Stimulated activated CD8-positive, alpha-beta memory T cell treated with anti-CD3 and anti-CD28 coated beads, Interleukin-12 subunit alpha, Interleukin-12 subunit beta, amount 100 ng/mL, for 1 hour (primary cell): ENCODE results near the gene HOXB1.

Experiments used
- DNase-seq: peaks from one replicate; pipeline ENCODE4 v3.0.0-alpha.2; 2020; ENCODE audit warnings: low read depth

HOXB1 gene

DNA sequence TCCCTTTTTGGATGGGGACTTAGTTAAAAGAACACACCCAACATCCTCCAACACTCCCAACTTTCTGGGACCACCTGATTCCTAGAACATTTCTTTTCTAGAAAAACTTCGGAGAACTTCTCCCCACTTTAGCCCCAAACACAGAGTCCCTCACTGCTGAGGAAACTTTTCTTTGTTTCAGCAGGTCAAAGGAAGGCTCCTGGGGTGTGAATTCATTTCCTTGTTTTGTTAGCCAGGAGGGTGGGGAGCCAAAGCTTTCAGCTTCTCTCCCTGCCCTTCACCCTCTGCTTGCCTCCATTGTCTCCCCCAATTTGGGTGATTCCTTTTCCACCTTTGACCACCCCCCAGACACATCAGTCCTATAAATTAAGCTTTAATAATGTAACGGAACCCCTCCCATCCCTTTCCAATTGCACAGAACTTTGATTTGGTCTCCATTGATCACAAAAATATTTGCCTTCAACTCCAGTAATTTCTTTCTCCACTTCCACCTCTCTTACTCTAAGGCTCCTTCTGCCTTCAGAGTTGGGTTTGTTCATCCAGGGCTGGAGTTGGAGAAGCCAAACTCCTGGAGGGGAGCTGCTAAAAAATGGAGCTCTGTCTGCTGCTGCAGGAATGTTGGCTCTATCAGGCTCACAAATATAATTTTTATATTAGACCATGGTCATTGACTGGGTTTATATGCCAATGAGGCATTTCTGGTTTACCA, 37.0 kb upstream of the HOXB1 start:
- no peak for DNase-seq

DNA sequence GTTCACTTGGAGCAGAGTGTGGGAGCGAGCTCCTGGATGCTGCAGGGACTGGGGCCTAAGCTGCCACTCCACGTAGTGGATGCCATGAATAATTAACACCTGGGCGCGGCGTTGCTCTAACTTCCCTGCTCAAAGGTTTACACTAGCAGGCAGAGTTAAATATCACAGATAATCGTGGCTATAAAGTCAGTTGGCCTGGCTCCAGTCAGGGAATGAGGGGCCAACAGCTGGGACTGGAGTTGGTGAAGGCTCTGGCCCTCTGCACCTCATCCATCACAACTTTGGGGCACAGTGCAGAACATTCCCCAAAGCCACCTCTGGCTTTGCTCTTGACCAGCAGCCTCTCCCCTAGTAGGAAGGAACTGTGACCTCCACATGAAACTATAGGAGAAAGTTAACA, 36.4 kb upstream of the HOXB1 start:
- no peak for DNase-seq

DNA sequence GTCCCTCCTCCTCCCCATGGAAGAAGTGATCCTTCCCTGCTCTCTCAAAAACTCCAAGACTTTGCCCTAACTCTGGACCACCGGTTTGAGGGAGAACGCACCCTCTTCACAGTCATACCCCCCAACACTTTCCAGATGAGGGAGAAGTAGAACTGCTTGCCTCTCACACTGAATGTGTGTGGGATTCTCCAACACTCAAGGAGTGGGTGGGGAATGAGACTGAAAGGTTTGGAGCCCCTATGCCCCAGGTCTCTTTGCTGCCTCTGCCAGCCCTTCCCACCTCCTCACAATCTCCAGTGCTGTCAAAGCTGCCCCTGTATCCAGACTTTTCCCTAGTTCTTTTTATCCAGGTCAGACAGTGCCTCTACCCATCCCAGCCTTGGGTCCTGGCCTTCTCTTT, 35.9 kb upstream of the HOXB1 start:
- no peak for DNase-seq

DNA sequence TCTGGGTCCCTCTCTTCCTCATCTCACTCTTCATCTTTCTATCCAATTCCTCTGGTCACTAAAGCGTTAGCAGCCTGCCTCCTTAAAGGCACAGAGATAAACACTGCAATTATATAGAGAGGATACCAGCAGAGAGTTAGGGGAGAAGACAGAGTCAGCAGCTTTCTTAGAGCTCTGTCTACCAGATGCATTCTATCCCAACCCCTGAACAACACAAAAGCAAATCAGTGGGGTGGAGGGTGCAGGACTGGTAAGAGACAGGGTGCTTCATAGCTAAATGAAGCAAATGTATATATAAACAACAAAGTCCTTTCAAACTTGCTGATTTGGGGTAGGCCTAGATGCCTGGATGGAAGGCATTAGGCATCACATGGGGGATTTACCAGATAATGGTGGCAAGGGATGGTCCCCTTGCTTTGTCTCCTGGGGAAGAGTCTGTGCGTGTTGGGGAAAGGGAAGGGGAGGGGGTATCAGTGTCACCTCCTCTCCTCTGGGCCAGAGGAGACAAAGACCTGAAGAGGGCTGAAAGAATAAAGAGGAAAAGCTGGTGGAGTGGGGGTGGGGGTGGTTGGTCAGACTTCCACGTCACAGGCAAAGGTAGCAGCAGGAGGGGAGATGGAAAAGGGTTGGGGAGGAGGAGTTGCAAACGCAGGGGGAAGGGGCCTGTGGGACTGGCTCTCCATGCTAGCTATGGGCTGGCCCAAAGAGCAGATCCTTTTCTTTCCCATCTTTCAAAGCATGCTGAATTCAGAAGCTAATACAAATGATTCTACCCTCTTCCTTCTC, 35.3 kb upstream of the HOXB1 start:
- DNase-seq, result no peak

DNA sequence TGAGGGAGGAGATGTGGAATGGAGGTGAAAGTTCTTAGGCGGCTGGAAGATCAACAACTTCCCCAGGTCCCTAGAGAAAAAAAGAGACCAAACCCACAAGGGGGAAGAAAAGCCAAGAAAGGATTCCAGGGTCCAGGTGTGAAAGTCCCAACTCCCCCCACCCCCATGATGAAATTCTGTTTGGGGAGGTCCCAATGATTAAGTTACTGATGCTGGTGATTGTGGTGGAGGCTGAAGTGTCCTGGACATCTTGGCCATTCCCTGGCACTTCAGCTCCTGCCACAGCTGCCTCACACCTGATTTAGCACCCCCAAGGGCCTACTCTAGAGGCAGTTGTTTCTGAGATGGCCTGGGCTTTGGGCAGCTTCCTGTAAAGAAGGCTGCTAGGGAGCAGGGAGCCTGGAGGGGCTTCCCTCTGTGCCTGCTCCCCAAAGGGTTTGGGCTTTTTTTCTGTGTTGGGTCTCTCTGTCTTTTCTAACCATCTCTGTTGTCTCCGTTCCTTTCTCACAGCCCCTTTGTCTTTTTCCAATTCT, 34.3 kb upstream of the HOXB1 start:
- DNase-seq, result no peak

DNA sequence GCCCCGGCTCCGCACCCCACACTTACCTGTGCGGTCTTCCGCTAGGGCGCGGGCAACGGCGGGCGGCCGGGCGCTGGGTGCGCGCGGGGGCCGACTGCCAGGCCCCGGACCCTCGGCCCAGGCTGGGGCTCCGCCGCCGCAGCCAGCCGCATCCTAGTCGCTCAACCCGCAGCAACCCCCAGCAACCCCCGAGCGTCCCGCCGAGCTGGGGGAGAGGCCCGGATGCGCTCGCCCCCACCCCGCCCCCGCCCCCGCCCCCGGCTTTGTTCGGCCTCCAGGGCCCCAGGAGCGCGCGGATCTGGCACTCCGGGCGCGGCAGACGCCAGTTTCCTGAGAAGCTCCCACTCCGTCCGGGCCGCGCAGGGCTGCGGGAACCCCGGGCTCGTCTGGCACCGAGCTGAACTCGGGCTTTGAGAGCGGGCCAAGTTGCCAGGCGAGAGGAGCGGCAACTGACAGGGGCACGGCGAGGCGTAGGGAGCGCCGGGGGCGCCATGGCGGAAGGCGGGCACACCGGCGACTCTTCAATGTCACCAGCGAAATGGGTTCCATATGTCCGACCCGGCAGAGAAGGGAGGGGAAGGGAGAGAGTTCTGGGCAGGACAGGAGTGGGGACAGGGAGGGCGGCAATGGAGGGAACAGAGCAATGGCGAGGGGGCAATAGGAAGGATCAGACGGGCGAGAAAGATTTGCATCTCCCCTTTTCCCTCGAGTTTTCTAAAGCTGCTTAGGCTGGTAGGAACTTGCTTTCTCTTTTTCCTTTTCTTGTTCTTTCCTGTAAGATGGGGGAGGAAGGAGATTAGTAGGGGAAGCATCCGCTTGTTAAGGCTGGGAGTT, 33.6 kb upstream of the HOXB1 start:
- no peak for DNase-seq

DNA sequence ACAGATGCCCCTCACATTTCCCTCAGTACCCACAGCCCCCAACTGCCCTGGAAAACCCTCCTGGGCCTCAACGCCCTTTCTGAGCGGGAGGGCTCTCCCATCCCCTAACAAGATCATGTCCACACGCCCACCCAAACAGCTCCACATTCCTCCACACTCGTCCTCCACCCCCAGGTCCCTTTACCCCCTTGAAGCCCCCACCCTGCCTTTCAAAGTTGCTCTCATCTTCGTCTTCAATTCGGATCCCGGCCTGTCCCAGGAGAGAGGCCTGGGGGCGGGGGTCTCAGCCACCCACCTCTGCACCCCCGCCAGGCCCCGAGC, 33.0 kb upstream of the HOXB1 start:
- DNase-seq, result no peak

DNA sequence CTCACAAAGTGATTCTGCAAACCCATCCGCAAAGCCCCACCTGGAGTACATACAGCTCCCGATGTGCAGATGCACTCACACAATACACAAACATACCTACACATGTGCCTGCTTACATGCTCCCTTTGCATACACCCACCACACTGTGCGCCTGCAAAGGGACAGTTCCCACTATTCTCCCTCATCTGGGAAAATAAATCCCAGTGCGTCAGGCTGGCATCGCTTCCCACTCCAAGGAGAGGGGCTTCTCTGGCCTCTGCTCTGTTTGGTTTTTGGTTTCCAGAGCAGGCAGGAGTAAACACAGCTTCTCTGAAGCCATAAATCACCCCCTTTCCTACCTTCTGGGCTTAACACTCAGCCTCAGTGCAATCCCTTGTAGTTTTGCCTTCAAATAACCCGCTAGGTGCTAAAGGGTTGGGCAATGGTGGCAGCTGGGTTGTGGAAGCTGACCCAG, 32.6 kb upstream of the HOXB1 start:
- no peak for DNase-seq

DNA sequence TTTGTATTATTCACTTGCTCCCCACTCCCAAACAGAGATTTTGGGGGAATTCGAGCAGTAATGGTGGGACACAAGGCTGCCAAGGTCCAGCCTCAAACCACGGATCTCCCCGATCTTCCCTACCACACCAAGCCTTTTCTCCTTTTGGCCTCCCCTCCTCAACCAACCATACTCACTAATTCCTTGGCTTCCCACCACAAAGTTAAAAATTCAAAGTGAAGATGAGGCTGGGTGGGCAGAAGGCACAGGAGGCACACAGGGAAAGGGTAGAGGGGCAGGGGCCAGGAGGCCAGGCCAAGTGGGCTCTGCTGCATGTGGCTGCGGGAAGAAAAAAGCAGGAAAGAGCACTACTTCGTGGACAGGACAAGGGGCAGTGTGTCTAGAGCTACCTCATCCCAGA, 32.1 kb upstream of the HOXB1 start:
- no peak for DNase-seq

DNA sequence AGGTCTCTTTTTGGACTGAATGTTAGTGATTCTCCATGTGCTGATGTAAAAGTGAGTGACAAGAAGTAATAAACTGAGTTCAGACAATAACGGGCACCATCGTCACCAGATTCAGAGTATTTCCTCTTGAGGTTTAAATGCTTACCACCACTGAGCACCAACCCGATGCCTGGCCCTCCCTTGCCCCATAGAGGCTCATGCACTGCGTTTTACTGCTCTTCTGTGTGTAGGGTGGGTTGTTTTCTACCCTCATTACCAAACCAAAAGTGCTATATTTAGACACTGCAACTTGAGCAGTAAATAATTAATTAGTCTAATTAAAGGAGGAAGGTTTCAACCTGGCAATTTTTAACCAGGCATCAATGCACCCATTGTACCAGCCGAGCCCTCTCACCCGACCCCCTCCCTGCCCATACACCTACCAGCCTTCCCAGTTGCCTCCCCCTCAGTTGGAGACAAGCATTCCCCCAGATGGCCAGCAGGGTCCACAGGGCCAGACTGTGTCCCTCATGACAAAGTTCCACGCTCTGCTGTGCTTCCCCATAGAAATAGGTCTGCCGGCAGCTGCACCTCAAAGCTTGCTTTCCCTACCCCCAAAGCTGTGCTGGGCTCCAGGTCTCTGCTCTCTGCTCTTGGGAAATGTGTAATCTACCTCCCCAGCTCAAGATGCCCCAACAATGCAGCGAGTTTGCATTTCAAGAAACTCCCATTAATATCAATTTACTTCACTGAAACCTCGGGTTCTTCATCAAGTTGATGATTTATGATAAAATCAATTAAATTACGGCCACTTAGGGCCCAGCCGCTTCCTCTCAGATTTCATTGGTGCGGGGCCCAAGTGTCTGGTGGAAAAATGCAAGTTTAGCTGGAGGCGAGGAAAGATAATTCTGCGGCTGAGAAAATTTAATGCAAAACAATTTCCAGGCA, 31.3 kb upstream of the HOXB1 start:
- DNase-seq, result no peak

DNA sequence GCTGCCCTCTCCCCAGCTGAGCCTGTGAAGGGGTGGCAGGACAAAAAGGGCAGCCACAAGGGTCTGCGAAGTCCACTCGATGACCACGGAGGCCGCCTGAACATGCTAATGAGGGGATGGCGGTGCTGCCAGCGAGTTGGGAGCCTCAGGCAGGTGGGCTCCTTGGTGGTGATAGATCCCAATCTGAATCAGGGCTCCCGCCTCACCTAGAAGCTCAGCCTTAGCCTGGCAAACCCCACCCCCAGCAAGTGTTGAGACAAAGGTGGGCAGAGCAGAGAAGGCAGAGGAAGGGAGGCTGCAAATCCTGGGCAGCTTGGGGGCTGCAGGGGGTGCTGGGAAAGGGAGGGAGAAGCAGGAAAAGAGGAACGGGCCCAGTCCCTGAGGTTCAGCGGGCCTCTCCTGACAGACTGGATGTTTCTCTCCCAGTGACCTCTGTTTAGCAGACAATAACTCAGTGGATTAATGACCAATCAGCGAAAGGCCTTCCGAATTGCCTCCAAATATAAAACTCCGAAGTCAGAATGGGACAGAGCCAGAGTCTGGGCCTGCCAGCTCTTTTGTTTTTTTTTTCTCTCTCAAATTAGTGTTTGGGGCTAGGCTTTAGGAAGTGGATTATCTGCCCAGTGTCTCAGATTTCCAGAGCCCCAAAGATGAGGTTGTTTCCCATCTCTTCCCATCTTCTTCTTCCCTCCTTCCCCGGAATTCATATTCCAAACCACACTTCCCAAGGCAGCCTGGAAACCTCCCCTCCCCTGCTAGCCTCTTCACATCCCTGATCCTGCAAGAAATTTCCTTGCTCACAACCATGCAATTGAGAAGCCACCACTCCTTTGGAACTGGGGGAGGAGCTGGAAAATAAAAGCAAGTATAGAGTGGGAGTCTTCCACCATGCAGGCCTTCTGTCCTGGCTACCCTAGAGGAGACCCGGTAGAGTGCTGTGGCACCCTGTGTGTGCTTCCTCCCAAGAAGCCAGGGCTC, 29.3 kb upstream of the HOXB1 start:
- DNase-seq, result no peak

DNA sequence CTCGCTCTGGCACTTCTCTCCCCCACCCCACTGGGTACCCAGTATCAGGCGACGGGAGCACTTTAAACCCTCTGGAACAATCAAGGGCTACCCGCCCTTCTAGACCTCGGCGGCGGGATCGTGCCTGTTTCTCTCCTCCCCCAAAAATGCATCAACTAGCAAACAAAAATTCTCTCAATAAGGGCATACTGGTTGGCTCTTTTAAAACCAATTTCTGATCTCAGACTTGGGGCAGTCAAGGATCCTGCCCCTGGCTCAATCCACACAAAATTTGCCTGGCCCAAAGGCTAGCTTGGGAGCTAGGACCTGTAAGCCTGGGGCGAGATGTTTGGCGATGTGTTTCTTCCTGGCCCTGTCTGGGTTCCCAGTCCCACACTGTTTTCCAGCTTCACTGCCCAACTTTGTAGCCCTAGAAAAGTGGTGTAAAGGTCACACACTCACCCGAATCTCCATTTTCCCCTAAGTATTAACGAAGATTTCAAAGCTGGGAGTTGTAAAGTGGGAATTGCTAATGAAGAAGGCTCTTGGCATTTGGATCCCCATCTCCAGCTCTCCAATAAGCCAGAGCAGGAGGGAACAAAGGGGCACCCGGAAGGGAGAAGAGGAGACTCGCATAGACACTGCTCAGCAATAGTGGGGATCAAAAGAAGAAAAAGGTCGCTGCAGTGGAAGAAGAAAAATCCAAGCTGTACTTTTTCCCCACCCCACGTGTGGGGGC, 28.5 kb upstream of the HOXB1 start:
- DNase-seq, result no peak

DNA sequence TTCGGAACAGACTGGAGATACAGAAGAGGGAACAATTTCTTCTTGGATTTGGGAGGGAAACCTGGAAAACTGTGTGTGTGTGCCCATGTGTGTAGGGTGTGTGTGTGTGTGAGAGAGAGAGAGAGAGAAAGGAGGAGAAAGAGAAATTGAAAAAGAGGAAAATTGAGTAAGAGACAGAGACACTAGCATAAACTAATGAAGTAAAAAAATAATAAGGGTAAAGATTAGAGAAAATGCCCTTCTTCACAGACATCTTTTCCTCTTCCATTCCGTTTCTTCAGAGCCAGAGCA, 28.0 kb upstream of the HOXB1 start:
- DNase-seq, result no peak

DNA sequence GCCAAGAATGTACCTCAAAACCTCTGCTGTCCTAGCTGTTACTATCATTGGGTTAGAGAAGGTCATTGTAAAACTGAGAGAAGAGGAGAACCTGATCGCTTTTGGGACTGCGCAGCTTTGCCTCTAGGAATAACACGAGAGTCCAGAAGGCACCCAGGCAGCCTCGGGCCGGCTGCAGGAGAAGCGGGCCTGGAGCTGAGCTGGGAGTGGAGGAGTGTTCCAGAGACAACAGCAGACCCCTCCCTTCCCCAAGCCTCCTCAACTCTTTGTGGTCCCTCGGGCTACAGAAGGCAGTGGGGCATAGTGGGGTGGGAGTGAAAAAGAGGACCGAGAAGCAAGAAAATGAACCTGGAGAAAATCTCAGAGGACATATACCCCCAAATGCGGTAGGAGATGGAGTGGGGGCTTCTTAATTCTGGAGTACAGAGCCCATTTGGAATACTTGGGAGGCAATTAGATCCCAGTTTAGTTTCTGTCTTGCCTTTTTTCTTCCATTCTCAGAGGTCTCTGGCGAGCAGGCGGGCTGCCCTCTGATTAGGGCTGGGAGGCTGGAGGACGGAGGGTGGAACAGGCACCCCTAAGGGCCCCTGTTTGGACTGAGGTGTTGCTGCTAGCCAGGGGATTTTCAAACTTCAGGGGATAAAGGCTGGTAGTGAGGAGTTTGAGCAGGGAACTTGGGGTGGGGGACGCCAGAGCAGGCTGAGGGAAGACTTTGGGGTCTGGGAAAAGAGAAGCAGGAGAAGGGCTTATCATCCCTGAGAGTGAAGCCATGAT, 27.4 kb upstream of the HOXB1 start:
- DNase-seq, result no peak

DNA sequence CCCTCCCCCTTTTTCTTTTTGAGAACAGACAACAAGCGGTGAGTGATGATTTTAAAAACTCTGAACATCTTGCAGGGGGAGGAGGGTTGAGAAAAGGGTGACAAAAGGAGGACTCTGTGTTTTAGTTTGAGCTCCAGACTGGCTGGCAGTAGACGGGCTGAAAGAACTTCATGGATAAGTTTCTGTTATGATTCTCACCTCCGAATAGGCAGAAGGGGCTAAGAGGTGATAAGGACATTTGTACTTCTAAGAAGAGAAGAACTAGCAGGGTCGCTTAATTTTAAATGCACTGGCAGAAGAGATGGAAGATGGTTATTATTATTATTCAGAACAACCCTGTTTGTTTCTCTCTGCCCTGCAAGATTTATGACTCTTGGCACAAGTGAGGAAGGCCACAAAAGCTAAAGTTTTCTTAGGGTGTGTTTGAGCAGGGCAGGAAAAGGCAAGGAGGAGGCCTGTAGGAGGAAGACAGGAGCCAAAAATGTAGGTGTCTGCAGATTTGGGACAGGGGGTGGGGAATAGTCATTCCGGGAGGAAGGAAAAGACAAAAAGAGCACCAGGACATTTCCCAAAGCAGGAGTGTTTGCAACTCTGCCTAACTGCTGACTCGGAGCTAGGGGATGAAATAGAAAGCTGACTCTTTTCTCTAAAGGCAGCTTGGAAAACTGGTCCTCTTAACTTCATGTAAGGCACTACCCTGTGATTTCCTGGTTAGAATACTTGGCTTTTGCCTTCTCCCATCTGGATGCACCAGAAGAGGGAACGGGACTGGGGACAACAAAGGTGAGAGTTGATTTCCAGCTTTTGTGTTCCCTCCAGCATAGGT, 26.0 kb upstream of the HOXB1 start:
- no peak for DNase-seq

DNA sequence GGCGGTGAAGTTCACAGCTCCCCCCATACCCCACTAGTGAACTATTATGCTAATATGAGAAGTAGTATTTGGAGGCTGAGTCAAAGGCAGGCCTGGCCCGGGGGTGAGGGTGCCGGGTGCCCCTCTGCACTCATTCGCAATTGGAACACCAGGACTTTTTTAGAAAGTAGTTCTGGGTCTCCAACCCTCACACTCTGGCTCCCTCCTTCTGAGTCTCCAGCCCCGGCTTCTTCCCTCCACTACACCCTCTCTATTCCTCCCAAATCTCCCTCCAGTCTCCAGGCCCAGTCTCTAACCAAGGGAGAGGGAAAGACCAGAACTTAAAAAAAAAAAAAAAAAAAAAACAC, 25.4 kb upstream of the HOXB1 start:
- no peak for DNase-seq

DNA sequence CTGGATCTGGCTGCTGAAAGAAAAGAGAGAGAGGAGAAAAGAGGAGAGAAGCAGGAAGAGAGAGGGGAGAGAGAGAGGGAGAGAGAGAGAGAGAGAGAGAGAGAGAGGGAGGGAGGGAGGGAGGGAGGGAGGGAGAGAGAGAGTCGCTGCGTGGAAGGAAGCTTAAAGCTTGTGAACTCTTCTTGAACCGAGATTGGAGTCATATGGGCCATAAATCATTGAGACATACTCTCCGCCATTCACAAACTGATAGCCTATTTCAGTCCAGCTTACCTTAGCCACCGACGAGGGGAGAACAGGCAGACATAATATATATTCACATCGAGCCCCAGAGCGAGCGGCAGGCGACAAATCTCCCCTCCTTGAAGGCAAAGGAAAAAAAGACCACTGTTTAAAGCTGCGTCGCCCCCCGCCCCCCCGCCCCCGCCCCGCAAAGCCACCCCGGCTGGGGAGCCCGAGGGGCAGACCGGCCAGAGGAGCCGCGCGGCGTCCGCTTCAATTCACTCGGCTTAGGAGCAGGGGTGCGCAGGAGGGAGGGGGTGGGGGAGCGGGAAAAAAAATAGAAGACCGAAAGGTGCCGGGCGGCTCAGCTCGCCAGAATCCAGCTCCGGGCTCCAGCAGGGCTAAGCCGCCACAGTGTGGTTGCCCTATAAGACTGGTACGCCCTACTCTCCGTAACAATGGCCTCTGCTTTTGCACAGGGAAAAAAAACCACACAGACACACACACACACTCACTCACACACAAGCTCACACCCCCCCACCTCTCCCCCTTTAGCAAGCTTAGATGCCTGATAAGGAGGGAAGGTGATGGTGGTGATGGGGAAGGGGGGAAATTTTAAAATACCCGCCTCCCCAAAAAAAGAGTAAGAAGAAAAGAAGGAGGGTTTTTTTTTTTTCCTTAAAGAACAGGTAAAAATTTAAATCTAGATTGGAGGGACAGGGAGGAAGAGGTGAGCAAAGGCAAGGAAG, 24.7 kb upstream of the HOXB1 start:
- no peak for DNase-seq
